HG02938 (cell line): Measurements from ENCODE around the gene RBM20.
"Not testable (repeated sequence)": the region's sequence is repeated elsewhere in the genome, so short reads cannot be mapped to it uniquely, and the experiment has no call there.

ENCODE experiments used
- ATAC-seq: cut with Tn5 transposase; IDR thresholded peaks from one replicate; pipeline ENCODE4 v1.9.1; 2021; ENCODE audit warnings: mild to moderate bottlenecking, moderate library complexity; ENCODE audit not compliant: unreplicated experiment

The RBM20 gene

DNA sequence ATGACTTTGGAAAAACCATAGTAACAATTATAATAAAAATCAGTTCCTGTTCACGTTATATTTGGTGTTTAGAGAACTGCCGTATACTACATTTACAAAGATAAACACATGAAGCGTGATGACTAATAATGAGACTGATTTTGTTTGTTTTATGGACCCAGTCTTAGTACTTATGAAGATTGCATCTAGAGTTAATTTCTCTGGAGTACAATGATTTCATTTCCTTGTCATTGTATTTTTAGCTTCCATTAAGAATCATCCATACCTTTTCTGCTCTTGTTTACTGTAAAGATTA lies 2.9 kb downstream of the RBM20 start:
- ATAC-seq: no peak

GRCh38 chr10:110648692-110649346 lies 4.7 kb downstream of the RBM20 start:
- ATAC-seq: no peak

DNA sequence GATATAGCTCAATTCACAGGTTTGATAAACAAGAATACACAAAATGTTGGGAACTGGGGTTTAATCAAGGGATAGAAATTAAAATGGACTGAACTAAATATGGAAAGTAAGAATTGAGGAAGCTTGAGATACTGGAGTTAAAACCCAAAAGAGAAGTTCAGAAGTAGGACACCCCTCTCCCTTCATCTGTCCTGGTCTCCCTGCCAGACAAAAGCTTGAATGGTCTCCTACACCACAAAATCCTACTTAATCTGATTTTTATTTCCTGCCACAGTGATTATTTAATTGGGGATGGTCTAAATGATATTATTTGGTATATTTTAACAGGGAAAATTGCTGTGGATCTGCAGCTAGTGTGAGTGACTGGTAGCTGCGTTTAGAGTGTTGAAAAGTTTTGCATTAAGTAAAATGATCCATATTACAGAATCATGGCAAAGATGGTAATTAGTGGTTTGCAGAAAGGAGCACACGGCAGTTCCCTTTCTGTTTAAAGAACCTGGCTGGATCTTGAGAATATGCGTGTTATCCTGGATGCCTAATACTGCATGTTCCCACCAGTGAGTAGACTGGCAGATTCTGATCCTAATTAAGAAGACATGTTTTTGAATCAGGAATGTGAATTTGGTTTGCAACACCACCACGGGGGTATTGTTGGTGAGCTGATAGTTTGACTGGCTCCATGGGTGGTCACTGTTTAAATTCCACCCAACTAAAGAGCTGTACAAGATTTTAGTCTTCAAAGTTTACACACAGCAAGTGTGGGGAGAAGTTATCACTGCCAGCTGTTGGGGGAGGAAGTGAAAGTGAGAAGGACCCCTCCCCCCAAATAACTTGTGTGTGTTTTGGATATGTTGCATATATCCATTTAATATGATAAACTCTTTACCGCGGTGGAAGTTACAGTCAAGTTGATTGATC lies 5.5 kb downstream of the RBM20 start:
- no peak for ATAC-seq

DNA sequence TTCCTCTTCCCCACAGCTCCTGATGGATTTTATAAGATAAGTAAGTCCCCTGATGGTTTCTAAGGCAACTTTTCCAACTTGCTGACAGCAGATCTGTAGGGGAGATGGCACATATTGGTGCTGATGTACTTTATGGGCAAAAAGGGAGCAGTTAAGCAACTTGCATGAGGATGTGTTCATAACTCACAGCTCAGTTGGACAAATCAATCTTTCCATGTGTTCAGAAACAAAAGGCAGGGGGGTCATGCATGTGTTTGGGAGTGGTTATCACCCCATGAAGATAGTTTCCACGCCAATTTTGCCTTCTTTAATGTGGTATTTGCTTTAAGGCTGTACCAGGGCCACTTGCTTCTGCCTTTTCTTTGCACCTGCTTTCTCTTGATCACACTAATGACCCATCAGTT lies 6.1 kb downstream of the RBM20 start:
- ATAC-seq: no peak

GRCh38 chr10:110651044-110651958 lies 7.2 kb downstream of the RBM20 start:
- ATAC-seq: peak; percentile 80

DNA sequence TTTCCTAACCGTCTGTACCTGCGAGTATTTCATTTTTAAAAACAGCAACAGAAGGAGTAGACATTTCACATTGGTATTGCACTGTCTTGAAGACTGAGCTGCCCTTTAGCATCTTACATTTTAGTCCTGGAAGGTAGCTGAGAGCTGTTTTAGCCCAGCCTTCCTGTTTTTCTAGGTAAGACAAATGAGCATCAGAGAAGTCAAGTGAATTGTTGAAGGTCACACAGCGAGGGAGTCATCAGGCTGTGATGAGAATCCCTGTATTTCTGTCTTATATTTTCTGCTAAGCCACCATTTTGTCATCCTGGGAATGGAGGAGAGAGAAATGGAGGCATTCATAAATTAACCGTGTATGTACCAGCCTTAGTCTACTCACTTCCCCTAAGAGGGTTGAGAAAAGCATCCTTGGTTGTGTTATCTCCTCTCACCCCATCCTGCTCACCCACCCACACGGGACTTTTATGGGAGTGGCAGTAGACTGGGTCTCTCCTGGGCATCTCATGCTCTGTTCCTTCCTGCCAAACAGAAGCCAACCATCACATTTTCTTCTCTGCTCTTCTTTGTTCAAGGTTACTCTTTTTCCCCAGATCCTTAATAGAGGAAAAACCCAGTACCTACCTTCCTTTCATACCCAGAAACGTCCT lies 8.5 kb downstream of the RBM20 start:
- no peak for ATAC-seq

GRCh38 chr10:110655320-110655719 lies 11.2 kb downstream of the RBM20 start:
- ATAC-seq: no peak

DNA sequence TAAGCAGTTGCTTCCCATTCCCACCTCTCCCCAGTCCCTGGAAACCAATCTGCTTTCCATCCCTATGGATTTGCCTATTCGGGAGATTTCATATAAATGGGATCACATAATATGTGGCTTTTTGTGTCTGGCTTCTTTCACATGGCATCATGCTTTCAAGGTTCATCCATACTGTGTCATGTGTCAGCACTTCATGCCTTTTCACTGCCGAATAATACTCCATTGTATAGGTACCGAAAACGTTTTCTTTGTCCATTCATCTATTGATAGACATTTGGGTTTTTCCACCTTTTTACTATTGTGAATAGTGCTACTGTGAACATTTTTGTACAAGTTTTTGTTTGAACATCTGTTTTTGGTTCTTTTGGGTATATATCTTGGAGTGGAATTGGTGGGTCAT lies 12.5 kb downstream of the RBM20 start:
- ATAC-seq: no peak

GRCh38 chr10:110657973-110658691 lies 14.0 kb downstream of the RBM20 start:
- no peak for ATAC-seq

GRCh38 chr10:110659558-110659957 lies 15.4 kb downstream of the RBM20 start:
- ATAC-seq: no peak

DNA sequence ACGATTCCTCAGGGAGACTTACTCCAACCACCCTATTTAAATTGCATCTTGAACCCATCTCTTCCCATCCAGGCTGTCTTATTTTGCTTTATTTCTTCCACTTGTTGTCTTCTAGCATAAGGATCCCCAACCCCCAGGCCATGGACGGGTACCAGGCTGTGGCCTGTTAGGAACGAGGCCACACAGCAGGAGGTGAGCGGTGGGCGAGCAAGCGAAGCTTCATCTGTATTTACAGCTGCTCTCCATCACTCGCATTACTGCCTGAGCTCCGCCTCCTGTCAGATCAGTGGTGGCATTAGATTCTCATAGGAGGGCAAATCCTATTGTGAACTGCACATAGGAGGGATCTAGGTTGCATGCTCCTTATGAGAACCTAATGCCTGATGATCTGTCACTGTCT lies 16.2 kb downstream of the RBM20 start:
- not testable (repeated sequence) for ATAC-seq

DNA sequence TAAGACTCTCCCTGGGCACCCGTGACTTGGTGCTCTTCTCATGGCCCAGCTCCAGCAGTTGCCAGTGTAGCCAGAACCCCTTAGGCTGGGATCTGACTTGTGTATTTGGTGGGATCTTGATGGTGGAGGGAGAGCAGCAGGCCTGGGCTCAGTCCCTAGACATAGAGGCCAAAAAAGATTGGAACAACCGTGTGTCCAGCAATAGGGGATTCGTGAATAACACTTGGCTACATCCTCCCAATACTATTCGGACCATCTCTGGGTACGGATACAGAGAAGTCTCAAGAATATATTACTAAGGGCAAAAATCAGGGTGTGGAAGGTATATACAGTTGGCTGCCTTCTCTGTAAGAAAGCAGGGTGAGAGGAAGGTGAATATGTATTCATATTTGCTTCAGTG lies 17.2 kb downstream of the RBM20 start:
- ATAC-seq: no peak

- no peak for ATAC-seq
Measured at GRCh38 chr10:110664483-110665420, 20.6 kb downstream of the RBM20 start.

DNA sequence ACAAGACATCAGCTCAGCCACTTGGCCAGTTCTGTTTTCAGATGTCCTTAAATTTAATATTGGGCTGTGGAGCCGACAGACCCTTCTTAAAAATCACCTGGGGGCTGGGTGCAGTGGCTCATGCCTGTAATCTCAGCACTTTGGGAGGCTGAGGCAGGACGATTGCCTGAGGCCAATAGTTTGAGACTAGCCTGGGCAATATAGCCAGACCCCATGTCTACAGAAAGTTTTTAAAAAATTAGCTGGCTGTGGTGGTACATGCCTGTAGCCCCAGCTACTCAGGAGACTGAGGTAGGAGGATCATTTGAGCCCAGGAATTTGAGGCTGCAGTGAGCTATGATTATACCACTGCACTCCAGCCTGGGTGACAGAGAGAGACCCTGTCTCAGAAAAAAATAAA lies 22.1 kb downstream of the RBM20 start:
- ATAC-seq: not testable (repeated sequence)

DNA sequence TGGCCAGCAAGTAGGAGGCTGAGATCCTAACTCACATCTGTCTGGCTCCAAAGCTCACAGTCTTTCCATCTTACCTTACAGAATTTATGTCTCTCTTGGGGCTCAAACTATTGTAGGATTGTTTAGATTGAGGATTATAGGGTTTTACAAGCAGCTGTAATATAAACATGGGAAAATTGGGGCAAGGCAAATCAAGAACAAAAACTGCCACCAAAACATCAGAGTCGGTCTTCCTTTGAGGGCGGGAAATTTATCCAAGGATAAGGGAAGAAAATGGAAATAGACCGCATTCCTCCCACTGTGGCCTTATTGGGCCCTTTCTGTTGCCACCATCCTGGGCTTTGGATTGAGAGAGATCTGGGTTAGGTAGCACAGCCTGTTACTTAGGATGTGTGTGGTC lies 22.5 kb downstream of the RBM20 start:
- ATAC-seq: no peak

GRCh38 chr10:110667620-110668343 lies 23.6 kb downstream of the RBM20 start:
- no peak for ATAC-seq

DNA sequence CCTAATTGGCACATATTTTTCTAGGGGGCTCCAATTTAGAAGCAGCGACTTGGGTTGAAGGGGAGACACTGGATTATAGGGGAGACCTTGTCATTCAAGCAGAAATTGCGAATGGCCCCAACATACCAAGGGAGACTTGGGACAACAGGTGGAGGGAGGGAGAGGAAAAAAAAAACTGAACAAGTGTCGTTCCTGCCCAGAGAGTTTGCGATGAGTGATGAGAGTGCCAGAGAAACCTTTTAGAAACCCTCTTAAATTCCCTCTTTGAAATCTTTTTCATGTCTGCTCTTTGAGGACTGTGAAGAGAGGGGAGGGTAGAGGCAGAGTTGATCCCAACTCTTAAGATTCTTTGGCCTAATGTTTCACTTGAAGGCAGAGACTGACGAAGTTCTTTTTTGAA lies 24.3 kb downstream of the RBM20 start:
- ATAC-seq: no peak

GRCh38 chr10:110670335-110670734 lies 26.2 kb downstream of the RBM20 start:
- ATAC-seq: no peak
